HuH-7 (cell line): ENCODE data around the gene CCDC24.

ENCODE experiments used
- DNase-seq: peaks from one replicate; pipeline ENCODE4 v3.0.0; 2011; ENCODE audit warnings: low spot score

The CCDC24 gene

DNA sequence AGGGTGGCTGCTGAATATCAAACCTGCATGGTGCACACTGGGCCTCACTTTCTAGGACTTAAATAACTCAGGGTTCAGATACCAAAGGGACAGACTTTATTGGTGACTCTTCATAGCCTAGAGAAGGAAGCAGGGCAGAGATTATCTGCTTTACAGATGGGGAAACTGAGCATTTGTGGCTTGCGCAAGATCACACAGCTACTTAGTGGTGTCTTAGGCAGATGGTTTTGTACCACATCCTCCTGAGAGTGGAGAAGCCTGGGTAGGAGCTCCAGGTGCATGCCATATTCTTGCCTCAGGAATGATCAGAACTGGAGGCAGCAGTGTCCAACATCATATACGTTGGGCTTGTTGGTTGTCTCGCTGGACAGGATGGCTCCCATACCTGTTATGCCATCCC, 28.4 kb upstream of the CCDC24 start:
- no peak for DNase-seq

DNA sequence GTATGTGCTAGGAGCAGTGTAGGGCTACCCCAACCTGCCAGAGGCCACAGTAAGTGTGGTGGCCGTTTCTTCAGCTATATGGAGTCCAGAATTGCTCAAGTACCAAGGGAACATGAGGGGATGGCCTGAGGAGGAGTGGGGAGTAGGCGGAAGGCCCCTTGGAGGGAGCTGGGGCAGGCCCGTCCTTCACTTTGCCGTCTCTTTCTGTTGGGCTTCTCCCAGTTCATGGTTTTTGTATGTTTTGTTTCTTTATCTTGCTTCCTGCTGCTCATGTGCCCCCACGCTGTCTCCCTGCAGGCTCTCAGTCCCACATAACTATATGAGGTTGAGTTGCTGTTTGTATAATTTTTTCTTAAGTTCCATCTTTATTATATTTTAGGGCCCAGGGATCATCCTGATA, 27.5 kb upstream of the CCDC24 start:
- no peak for DNase-seq

DNA sequence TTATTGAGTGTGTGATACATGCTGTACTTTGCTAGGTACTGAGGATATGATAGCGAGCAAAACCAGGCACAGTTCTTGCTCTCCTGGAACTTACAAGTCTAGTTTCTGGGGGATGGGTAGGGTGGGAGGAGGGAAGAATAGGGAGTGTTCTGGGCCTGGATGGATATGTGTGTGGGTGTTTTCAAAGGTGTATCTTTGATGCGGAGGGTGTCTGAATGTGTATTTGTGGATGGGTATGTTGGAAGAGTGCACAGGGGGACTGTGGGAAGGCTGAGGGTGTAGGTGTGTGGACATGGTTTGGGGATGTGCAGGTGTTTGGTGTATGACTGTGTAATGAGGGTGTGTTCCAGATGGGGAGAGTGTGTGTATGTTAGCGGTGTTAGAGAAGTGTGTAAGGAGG, 26.1 kb upstream of the CCDC24 start:
- no peak for DNase-seq

GRCh38 chr1:43968348-43968948, 23.0 kb upstream of the CCDC24 start:
- DNase-seq: no peak

GRCh38 chr1:43969416-43969745, 22.0 kb upstream of the CCDC24 start:
- no peak for DNase-seq

- DNase-seq: peak; percentile 99
These were observed 21.5 kb upstream of the CCDC24 start, which contains the start of gene DPH2 for GRCh38 chr1:43969746-43970466. DPH2 (plus strand) TSS chr1:43970010; CDS start chr1:43970176, 166 bp downstream.

- DNase-seq: no peak
These were observed 20.9 kb upstream of the CCDC24 start for GRCh38 chr1:43970502-43970901.

GRCh38 chr1:43970911-43971310, 20.5 kb upstream of the CCDC24 start:
- DNase-seq: no peak

- no peak for DNase-seq
These were observed 19.9 kb upstream of the CCDC24 start for GRCh38 chr1:43971336-43971980.

DNA sequence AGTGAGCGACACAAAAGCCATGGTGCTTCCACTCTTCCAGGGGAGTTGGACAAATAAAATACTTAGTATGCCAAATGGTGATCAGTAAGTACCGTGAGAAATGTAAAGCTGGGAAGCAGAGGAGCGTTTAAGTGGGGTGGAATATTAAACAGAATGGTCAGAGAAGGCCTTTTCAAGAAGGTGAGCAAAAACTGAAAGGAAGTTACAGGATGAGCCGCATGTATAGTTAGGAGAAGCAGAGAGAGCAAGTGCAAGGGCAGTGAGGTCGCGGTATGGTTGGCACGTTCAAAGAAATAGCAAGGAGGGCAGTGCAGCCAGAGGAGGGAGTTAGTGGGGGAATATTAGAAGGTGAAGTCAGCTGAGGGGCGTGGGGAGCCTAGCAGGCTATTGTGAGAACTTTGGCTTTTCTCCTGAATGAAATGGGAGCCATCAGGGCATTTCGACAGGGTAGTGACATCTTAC, 17.4 kb upstream of the CCDC24 start:
- no peak for DNase-seq

GRCh38 chr1:43974443-43975248, 16.8 kb upstream of the CCDC24 start, which contains the start of gene ATP6V0B:
ATP6V0B (plus strand) TSS chr1:43974960; CDS start chr1:43975041, 81 bp downstream.
- peak; percentile 97 for DNase-seq

DNA sequence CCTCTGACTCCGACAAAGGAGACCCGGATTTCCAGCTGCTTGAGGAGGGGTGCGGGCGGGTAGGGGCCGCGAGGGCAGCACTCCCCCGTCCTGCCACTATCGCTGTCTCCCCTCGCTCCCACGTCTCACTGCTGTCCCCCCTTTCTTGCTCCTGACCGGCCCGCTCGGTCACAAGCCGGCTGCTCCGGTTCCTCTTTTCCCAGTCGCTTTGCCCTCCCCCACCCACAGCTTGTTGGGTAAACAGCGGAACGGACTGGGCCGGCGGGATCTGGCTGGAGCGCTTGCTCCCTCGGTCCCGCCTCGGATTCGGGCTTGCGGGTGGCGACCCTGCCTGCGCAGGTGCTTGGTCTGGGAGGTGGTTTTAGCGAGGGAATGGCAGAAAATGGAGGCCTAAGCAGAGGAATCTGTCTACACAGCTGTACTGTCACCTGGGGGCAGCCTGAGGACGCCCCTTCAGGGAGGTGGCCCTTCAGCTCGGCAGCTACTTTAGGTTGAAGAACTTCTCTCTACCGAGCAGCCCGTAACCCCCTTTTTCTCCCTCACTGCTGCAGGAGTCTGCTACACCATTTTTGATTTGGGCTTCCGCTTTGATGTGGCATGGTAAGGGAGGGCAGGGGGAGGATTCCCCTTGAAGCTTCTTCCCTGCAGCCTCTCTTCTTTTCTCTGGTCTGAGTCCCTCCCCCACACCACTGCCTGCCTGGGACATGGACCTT, 16.0 kb upstream of the CCDC24 start:
- DNase-seq: no peak

GRCh38 chr1:43976045-43976444, 15.4 kb upstream of the CCDC24 start:
- no peak for DNase-seq

DNA sequence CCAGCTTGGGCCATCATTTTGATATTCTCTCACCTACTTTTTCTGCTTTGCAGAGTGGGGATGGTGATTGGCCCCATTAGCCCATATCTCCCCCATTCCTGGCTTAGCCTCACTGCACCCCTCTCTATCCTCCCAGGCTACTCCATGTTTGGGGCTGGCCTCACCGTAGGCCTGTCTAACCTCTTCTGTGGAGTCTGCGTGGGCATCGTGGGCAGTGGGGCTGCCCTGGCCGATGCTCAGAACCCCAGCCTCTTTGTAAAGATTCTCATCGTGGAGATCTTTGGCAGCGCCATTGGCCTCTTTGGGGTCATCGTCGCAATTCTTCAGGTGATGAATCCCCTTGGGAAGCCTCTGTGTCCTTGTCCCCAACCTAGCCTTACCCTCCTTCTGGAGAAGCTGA, 14.5 kb upstream of the CCDC24 start:
- no peak for DNase-seq

- no peak for DNase-seq
These were observed 13.8 kb upstream of the CCDC24 start for GRCh38 chr1:43977376-43978263.

DNA sequence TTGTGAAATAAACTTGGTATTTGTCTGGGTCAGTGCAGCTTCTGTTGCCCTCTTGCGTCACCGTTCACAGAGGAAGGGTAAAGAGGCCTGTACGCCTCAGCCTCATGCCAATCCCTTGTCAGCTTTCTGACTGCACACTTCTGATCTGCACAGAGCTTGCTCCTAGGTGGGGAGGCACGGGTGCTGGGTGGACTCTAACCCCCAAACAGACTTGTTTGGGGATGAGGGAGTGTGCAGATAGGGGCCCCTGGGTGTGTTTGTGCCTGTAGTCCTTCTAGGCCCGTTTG, 13.2 kb upstream of the CCDC24 start:
- DNase-seq: no peak

- peak; percentile 82 for DNase-seq
These were observed 12.7 kb upstream of the CCDC24 start, which contains the start of gene B4GALT2 for GRCh38 chr1:43978551-43979260. B4GALT2 (plus strand) TSS chr1:43979210; CDS start chr1:43981161, 1,951 bp downstream.

GRCh38 chr1:43979261-43979527, 12.2 kb upstream of the CCDC24 start:
- DNase-seq: no peak

DNA sequence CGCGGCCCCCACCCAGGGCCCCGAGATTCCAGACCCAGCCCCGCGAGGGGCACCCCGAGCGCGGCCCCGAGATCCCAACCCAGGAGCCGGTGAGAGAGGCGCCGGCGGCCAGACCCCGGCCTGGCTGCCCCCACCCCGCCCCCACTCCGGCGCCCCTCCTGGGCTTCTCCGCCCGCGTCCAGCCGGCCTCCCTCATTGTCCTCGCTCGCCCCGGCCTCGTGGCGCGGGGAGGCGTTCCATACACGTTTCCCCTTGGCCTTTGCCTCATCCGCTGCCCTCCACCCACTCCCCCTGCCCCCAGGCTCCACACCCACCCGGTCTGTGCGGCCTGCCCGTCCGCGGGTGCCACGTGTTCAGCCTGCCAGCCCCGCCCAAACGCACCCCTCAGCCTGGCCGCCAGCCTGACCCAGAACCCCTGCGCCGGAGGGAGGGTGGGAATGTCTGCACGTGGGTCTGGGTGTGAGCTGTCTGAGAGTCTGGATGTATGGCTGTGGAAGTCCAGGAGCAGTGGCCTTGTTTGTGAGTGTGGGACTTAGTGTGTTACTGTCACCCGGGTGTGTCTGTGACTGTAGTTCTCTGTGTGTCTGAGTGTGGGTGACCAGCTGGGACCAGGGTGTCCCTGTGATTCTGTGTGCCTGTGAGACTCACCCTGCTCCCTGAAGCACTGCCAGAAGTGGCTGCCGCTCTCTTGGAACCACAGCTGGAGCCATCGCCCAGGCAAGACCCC, 11.7 kb upstream of the CCDC24 start:
- no peak for DNase-seq
